Rectal smooth muscle tissue (tissue), 1 donor: ENCODE results near the gene NNT.
"Not testable (repeated sequence)": the region's sequence is repeated elsewhere in the genome, so short reads cannot be mapped to it uniquely, and the experiment has no call there.

ENCODE experiments used
- H3K27ac ChIP-seq: one replicate; pipeline ENCODE4 v1.7.0; 2013; ENCODE audit warnings: low read depth, low read length, inconsistent platforms
- H3K27me3 ChIP-seq: one replicate; pipeline ENCODE4 v1.7.0; 2013; ENCODE audit warnings: low read length; ENCODE audit not compliant: control insufficient read depth, insufficient read depth
- H3K36me3 ChIP-seq: one replicate; pipeline ENCODE4 v1.7.0; 2013; ENCODE audit warnings: low read length; ENCODE audit not compliant: control insufficient read depth, insufficient read depth
- H3K4me1 ChIP-seq: one replicate; pipeline ENCODE4 v1.7.0; 2013; ENCODE audit warnings: low read length; ENCODE audit not compliant: control insufficient read depth, insufficient read depth
- H3K4me3 ChIP-seq: one replicate; pipeline ENCODE4 v1.7.0; 2013; ENCODE audit warnings: low read length
- H3K9ac ChIP-seq: one replicate; pipeline ENCODE4 v1.7.0; 2013; ENCODE audit warnings: low read length

Gene NNT

DNA sequence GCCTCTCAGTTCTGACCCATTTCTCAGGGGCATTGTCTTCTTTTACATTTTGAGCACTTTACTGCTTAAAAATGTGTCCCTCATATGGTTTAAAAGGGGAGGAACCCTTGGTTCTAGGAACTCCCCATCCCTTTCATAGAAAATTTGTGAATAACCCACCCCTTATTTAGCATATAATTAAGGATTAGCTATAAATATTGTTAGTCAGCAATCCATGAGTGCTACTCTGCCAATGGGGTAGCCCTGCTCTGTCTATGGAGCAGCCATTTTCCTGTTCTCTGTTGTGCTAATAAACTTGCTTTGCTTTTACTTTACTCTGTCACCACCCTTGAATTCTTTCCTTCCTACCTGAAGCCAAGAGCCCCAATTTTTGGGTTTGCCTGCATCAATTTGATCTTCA, 12.3 kb upstream of the NNT start:
- Histone ChIP-seq H3K36me3 (no peaks in the 10 kb centered on the region), H3K4me3 (no peak overlapping the region), H3K4me1 (no peaks in the 10 kb centered on the region), H3K27me3 (no peaks in the 10 kb centered on the region), H3K9ac (no peak overlapping the region), H3K27ac (no peak overlapping the region)

DNA sequence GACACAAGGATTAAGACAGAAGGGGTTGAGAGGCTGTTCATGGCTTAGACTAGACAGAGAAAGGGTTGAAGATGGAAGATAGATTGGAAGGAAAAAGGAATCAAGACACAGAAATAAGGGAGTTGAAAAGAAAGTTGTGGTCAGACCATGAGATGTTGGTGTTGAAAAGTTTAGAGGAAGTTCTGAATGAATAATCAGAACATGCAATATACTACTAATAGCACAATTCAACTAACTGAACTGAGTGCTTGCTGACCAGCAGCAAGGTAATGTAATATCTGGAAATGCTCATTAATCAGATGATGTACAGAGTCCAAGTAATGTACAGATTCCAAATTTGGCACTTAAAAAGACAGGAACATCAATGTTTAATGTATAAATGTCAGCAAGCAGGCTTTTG, 10.6 kb upstream of the NNT start:
- H3K27ac ChIP-seq, result no peak overlapping the region
- no peak overlapping the region for H3K9ac ChIP-seq
- H3K27me3 ChIP-seq, result no peaks in the 10 kb centered on the region

DNA sequence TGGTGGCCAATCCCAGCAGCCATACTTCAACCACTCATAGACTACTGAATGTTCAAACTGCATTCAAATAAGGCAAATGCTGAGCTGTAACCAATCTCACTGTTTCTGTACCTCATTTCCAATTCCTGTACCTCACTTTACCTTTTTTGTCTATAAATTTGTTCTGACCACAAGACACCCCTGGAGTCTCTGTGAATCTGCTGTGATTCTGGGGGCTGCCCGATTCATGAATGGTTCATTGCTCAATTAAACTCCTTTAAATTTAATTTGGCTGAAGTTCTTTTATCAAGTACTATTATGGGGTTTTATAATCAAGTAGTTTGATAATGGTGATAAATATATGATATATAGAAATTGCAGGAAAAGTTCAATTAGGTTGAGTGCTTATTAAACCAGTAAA, 4.1 kb upstream of the NNT start:
- H3K4me3 ChIP-seq, H3K36me3 ChIP-seq, H3K9ac ChIP-seq, H3K27ac ChIP-seq, H3K4me1 ChIP-seq, H3K27me3 ChIP-seq: not testable (repeated sequence)

More for the DNA sequence above, 10.6 kb upstream of the NNT start:
- Histone ChIP-seq H3K36me3 (no peaks in the 10 kb centered on the region), H3K4me3 (no peak overlapping the region), H3K4me1 (no peaks in the 10 kb centered on the region)

DNA sequence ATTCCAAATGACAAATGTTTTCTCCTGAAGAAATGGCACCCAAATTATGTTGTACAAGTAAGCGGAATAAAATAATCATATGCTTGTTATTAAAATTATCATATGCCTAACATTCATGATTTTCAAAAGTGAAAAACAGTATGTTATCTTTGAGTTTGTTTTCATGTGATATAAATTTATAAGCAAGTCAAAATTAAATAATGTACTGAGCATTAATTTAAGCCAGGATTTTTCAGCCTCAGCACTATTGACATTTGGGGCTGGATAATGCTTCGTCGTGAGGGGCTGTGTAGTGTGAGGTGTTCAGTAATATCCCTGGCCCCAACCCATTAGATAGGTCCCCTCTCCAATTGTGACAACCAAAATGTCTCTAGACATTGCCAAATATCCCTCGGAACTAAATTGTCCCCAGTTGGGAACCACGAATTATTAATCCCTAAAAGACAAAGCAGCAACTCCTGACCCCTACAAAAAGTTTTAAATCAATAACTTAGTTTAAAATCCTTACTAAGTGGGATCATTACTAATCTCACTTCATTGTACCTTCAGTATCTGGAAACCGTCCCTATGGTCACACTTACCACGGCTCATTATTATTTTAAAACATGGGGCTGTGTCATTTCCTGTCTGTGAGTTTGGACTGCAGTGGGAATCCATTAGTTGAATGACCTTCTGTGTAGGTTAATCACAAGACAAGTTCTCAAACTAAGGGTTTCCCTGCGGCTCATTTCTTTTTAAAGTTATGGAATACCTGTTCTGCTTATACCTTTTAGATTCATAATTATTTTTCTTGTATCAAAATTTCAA, 1.3 kb upstream of the NNT start:
- peak overlapping the region; percentile 82 for H3K4me3 ChIP-seq
- H3K4me1 ChIP-seq, result peaks cover 10% of the 10 kb centered on the region
- no peaks in the 10 kb centered on the region for H3K27me3 ChIP-seq
- H3K27ac ChIP-seq, result peak overlapping the region; percentile 79
- no peaks in the 10 kb centered on the region for H3K36me3 ChIP-seq
- H3K9ac ChIP-seq, result no peak overlapping the region

DNA sequence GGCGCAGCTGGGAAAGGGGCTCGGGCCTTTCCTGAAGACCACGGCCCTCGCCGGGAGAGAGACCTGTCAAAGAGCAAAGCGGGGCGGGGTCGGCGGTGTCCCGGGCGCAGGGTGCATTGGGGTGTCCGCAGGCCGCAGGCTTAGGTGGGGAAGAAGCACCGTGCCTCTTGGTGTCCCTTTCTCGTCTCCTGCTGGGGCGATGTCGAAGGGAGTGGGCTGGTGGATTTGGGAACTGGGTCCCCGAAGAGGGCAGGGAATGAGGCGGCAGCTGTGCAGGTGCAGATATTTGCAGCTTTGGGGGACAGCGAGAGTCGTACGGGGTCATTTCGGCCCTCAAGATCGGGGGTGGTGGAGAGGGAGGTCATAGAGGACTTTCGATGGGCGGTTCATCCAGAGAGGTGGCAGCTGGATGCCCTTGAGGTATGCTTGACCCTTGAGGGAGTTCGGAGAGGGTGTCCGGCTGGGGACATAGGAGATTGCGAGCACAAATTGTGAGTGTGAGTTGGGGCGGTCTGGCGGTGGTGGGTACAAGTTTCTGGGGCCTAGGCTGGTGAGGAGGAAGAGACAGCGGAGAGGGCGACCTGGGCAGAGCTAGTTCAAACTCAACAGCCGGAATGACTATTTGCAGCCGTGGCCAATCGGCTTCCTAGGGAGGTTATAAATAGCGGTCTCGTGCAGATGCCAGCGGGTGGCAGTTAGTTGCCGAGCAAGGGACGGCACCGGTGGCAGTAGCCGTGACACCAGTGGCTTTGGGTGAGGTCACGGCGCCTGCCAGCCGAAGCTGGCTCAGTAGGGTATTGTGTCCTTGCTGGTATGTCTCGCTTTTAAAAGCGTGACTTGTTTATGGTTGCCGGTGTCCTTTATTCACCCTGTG, 601 bp downstream of the NNT start:
- Histone ChIP-seq H3K27me3 (no peaks in the 10 kb centered on the region), H3K27ac (peak overlapping the region; percentile 79), H3K9ac (peak overlapping the region; percentile 75), H3K4me1 (peaks cover 10% of the 10 kb centered on the region), H3K4me3 (peak overlapping the region; percentile 82), H3K36me3 (no peaks in the 10 kb centered on the region)

DNA sequence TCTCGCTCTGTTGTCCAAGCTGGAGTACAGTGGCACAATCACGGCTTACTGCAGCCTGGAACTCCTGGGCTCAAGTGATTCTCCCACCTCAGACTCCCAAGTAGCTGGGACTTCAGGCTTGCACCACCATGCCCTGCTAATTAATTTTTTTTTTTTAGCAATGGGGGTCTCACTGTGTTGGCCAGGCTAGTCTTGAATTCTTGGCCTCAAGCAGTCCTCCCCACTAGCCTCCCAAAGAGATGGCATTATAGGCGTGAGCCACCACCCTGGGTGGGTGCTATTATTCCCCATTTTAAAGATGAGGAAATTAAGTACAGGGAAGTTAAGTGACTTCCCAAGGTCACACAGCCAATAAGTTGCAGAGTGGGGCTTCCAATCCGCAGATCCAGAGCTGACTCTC, 1.7 kb downstream of the NNT start:
- Histone ChIP-seq H3K4me1 (peaks cover 10% of the 10 kb centered on the region), H3K4me3 (no peak overlapping the region), H3K36me3 (no peaks in the 10 kb centered on the region), H3K27ac (no peak overlapping the region), H3K9ac (no peak overlapping the region), H3K27me3 (no peaks in the 10 kb centered on the region)

DNA sequence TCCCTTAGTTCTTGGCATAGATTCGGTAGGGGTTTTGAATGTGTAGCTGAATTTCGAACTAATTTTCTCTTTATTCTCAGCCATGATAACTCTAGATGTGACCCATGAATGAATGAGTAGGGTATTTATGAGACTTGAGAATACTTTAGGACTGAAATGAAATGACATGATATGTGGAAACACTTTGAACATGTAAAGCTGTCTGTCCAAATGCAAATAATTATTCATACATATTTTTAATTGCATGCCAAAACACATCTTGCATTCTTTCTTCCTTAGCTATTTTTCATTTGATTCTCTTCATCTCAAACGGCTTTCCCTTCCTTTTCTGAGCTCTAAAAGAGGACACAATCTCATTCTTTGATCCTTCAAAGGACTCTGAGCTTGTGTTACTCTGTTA, 3.4 kb downstream of the NNT start:
- H3K27ac ChIP-seq, result no peak overlapping the region

DNA sequence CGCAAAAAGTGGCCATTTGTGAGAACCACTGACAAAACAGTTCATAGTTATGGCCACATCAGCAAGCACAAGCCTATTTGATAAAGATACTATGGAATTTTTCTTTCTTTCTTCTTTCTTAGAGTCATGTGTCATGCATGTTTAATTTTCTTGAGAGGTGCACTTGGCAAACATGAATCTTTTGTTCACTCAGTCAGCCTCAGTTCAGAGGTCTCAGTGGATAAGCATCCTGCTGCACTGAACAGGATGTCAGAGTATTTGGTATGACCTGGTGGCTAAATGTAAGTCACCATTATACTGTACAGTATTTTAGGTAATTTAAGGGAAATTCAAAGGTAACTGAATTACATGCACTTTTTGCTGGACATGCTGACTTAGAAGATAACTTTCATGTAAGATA, 5.4 kb downstream of the NNT start:
- Histone ChIP-seq H3K27me3 (no peaks in the 10 kb centered on the region), H3K4me1 (peaks cover 4% of the 10 kb centered on the region), H3K4me3 (no peak overlapping the region), H3K9ac (no peak overlapping the region), H3K27ac (no peak overlapping the region), H3K36me3 (peaks cover 4% of the 10 kb centered on the region)

More for the DNA sequence above, 3.4 kb downstream of the NNT start:
- H3K9ac ChIP-seq, result no peak overlapping the region
- H3K27me3 ChIP-seq, result no peaks in the 10 kb centered on the region
- H3K4me3 ChIP-seq, result no peak overlapping the region
- peaks cover 10% of the 10 kb centered on the region for H3K4me1 ChIP-seq
- H3K36me3 ChIP-seq, result peaks cover 3% of the 10 kb centered on the region

DNA sequence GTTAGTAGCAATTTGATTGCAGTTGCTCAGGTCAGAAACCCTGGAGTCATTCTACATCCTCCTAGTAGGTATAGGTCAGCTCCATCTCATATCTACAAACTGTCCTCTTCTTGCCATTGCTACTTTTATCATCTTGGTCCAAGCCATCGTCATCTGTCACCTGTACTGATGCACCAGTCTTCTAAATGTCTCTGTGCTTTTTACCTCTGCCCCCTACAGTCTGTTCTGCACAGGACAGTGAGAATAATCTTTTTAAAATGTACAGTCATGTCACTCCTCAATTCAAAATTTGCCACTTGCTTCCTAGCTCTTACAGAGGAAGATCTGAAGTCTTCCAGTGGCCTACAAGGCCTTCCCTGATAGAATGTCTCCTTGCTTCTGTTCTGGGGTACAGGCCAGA, 6.8 kb downstream of the NNT start:
- H3K27ac ChIP-seq, result no peak overlapping the region
- no peak overlapping the region for H3K9ac ChIP-seq
- H3K4me3 ChIP-seq, result no peak overlapping the region
- no peaks in the 10 kb centered on the region for H3K27me3 ChIP-seq
- no peaks in the 10 kb centered on the region for H3K4me1 ChIP-seq
- peaks cover 4% of the 10 kb centered on the region for H3K36me3 ChIP-seq

DNA sequence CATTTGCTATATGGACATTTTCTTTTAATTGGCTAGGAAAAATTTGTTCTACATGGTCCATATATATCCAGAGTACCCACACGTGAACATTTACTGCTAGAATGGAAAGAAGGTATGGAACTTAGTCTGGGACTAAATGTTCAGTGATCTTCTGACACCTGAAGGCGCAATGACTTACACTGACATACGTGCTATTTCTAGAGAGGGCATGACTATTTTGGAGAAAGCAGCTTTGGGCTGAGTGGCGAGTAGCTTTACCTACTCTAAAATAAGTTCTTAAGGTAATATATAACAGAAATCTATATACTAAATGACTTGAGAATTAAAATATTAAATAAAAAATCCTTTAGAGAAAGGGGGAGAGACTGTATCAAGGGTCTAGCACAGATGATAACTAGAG, 10.4 kb downstream of the NNT start:
- Histone ChIP-seq H3K4me1 (no peaks in the 10 kb centered on the region), H3K9ac (no peak overlapping the region), H3K27ac (no peak overlapping the region), H3K4me3 (no peak overlapping the region), H3K27me3 (no peaks in the 10 kb centered on the region), H3K36me3 (peaks cover 8% of the 10 kb centered on the region)

DNA sequence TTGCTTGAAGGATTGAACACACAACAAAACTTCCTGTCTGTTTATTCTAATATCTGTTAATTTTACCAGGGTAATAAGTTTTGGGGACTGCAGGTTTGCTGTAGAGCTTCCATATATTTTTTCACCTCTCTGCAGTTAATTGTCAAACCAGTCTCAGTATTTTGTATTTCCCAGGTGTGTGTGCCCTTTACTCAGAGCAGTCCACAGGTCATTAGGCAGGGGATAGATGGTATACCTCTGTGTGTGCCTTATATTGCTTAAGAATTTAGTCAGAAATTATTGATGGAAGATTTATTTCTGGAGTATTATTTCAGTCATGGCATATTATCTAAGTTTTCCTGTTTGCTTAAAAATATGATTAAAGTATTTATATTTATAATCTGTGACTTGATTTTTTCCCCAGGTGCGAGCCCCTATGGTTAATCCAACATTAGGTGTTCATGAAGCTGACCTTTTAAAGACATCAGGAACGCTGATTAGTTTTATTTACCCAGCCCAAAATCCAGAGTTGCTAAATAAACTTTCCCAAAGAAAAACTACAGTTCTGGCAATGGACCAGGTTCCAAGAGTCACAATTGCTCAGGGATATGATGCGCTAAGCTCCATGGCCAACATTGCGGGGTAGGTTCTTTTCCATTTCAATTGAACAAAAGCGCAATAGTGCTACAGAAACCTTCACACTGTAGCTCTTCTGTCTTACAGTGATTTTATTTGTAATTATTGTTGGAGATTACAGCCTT, 12.6 kb downstream of the NNT start:
- H3K4me3 ChIP-seq, result no peak overlapping the region
- no peaks in the 10 kb centered on the region for H3K27me3 ChIP-seq
- H3K9ac ChIP-seq, result no peak overlapping the region
- no peaks in the 10 kb centered on the region for H3K4me1 ChIP-seq
- peaks cover 12% of the 10 kb centered on the region for H3K36me3 ChIP-seq
- H3K27ac ChIP-seq, result no peak overlapping the region

DNA sequence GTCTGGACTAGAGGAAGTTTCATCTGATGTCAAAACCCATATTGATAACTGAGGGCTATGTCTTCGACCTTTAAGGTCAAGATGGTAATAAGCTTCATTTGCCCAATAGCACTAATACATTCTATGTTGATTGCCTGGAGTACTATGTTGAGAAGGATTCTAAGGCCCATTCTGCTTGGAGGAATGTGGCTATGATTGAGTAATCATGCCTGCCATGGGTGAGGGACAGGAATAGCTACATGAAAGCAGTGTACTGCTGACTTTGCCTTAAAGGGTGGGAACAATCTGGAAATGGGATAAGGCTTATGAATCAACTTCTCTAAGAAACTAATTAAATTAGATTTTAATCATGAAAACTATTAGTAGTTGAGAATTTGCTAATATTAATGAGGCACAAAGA, 13.6 kb downstream of the NNT start:
- H3K9ac ChIP-seq, result no peak overlapping the region
- no peaks in the 10 kb centered on the region for H3K27me3 ChIP-seq
- H3K4me3 ChIP-seq, result no peak overlapping the region
- no peaks in the 10 kb centered on the region for H3K4me1 ChIP-seq
- peaks cover 8% of the 10 kb centered on the region for H3K36me3 ChIP-seq
- H3K27ac ChIP-seq, result no peak overlapping the region
